Measurements from ENCODE around the gene JDP2.

Gene JDP2

DNA sequence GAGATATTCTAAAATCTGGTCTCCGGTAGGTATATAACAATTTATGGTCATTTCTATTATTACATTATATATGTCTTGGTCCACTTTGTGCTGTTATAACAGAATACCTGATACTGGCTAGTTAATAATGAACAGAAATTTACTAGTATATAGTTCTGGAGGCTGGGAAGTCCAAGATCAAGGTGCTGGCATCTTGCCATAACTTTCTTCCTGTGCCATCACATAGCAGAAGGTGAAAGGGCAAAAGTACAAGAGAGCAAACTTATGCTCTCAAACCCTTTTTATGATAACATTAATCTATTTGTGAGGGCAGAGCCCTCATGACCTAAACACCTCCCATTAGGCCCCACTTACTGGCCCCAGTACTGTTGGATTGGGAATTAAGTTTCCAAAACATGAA, 76.6 kb downstream of the JDP2 start:
- in situ Hi-C loops (cut with HindIII; ENCODE audit: low sequenced_read_pairs) = no loop called here

DNA sequence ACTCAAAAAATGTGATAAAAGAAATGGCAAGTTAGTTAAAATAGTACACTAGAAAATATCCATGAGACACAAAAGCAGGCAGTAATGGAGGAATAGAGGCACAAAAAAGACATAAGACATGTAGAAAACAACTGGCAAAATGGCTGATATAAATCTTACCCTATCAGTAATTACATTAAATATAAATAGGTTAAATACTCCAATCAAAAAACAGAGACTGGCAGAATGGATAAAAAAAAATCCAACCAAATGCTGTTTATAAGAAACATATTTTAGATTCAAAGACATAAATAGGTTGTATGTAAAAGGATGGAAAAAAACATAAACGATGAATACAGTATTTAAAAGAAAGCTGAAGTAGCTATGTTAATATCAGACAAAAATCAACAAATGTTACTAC, 79.1 kb downstream of the JDP2 start:
- in situ Hi-C loops (cut with HindIII; ENCODE audit: low sequenced_read_pairs) = no loop called here

DNA sequence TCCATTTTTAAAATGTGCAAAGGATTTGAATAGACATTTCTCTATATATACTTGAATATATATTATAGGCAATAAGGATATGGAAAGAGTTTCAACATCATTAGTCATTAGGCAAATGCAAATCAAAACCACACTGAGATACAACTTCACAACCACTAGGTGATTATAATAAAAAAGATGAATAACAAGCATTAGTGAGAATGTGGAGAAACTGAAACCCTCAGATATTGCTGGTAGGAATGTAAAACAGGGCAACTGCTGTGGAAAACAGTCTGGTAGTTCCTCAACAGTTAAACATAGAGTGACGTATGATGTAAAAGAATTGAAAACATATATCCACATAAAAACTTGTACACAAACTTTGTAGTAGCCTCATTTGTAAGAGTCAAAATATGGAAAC, 82.7 kb downstream of the JDP2 start:
- in situ Hi-C loops (cut with HindIII; ENCODE audit: low sequenced_read_pairs) = no loop called here

DNA sequence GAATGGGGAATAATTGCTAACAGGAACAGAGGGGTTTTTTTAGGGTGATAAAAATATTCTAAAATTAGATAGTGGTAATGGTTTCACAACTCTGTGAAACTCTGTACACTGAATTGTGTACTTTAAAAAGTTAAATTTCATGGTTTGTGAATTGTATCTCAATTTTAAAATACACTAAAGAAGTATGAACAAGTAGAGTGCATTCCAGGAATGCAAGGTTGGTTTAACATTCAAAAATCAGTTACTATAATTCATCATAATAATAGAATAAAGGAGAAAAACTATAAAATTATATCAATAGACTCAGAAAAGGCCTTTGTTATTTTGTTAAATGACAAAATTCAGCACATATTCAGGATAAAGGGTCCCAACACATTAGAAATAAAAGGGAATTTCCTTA, 83.4 kb downstream of the JDP2 start:
- in situ Hi-C loops (cut with HindIII; ENCODE audit: low sequenced_read_pairs) = no loop called here

DNA sequence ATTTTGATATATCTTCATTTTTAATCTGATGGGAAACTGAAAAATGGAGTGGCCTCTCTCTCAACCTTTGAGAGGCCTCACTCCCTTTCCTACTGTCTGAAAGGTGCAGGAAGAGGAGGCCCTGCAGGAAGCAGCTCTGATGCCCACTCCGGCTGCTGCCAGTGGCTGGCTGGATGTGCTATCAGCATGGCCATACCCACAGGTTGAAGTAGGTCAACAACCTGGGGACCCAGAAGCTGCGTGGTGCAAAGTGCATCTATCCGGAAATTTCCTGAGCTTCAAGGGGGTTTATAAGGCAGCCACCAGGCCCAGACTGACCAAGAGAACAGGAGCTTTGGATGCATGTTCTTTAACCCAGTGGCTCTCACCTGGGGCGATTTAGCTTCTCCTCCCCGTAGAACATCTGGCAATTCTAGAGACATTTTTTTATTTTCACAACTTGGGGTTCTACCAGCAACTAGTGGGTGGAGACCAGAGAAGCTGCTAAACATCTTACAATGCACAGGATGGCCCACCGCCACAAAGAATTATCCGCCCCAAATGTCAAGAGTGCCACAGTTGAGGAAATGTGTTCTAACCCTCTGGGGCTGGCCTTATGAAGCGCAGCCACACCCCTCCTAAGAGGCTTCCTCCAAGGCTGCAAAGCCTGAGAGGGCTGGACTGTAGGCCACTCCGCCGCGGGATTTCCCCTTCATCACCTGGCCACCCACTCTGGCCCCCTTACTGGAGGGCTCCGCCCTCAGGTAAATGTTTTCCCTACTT, 86.3 kb downstream of the JDP2 start:
- in situ Hi-C loops (cut with HindIII; ENCODE audit: low sequenced_read_pairs) = no loop called here

DNA sequence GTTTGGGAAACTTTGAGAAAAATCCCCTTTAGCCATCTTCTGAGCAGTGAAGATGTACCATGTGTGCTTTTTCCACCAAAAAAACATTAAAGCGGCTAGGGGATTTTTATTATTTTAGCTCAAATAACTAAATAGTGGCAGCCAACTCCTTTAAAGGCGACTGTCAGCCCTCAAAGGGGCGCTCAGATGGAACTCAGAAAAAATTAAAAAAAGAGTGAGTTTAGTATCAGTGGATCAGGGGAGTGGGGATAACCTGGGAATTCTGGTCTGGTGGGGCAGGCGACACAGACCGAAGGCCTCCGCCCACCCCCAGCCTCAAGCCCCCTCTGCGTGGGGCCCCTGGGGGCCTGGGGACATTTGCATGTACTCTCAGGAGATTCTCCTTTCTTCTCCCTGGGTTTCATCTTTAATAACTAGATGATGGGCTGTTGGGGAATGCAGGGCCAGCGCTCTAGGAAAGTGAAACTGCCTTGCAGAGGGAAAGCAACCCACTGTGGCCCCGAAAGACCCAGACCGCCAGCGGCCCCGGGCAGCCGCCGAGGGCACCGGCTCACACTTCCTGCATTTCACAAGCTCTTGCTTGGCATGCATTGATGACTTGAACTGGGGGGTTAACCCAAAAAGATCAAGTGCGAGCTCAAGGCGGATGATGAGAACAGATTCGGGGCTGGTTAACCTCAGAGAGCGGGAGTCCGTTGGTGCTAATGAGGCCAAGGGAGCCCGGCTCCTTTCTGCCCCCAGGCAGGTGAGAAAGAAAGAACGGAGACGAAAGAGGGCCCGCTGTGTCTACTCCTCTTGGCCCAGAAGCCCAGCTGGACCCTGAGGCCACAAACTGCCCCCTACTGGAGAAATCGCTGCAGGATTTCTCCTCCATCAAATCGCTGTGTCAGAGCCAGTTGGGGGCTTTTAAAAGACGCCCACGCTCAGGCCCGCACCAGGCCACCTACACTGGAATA, 87.1 kb downstream of the JDP2 start:
- in situ Hi-C loops (cut with HindIII; ENCODE audit: low sequenced_read_pairs) = no loop called here

DNA sequence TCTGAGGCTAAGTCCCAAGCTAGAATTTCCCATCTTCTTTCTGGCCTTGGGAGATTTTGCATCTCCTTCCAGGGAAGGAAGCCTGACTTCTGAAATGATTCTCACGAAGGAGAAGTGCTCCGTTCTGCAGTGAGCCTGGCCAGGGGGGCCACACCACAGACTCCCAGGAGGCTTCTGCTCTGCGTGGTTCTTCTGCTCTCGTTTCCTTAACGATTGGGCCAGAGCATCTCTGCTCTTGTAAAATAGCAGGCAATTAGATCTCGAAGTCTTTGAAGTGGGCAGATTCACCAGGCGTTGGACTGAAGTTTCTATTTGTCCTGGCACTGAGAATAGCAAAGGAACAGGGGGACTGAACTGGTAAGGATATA, 87.8 kb downstream of the JDP2 start:
- in situ Hi-C loops (cut with HindIII; ENCODE audit: low sequenced_read_pairs) = no loop called here

DNA sequence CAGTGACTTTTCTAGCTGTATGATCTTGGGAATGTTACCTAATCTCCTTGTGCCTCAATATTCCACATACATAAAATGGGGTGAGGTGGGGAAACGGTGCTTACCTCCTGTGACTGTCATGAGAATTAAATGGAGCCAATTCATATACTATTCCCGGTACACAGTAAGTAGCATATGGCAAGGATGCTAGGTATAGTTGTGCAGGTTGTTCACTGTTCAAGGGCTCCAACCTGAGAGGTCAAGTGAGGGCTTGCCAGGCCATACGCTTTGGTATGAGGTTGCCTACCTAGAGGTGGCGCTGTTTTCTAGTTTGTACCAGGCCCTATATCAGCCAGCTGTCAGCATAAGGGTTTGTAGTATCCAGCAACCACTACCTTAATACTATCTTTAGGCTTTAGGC, 90.8 kb downstream of the JDP2 start:
- in situ Hi-C loops (cut with HindIII; ENCODE audit: low sequenced_read_pairs) = no loop called here

DNA sequence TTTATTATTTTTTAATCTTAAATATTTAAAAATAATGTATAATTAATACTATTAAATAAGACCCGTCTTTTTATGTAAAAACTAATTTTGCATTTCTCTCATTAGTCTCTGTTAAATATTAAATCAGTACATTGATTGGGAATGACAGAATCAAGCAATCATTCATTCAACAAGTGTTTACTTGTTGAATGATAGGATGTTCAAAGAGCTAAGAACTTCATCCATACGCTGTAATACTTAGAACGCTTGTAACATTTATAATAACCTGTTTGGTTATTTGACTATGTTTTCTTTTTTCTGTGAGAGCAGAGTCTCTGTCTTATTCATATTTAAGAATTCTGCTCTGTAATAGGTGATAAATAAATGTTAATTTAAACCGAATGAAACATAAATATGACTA, 91.6 kb downstream of the JDP2 start:
- in situ Hi-C loops (cut with HindIII; ENCODE audit: low sequenced_read_pairs) = no loop called here

DNA sequence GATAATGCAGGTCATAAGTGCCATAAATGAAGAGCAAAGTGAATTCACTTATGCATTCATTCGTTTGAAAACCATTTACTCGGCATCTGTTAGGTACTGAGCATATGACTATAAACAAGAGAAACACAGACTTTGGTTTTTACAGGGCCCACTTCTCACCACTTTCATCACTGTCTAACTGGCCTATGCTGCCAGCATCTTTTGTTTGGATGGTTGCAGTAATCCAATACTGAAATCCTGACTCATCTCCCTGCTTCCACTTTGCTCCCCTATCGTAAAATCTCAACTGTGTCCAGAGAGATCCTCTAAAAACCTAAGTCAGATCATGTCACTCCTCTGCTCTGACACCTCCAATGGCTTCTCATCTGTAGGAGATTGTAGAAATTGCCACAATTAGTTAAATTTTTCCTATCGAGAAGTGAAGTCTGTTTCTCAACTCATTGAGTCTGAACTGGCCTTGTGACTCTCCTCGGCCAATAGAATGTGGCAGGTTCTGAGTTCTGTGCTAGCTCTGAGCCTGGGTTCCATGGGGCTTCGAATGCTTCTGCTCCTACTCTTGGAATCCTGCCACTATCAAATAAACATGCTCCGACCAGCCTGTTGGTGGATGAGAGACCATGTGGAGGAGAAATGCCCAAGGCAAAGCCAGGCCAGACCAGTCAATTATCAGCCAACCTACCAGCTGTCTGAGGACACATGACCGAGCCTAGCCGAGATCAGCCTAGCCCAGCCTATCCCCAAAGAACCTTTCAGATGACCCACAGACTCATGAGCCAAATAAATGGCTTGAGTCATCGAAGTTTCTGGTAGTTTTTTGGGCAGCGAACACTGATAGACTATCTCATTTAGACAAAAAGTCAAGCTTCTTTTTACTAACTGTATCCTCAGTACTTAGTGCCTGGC, 92.3 kb downstream of the JDP2 start:
- in situ Hi-C loops (cut with HindIII; ENCODE audit: low sequenced_read_pairs) = no loop called here

DNA sequence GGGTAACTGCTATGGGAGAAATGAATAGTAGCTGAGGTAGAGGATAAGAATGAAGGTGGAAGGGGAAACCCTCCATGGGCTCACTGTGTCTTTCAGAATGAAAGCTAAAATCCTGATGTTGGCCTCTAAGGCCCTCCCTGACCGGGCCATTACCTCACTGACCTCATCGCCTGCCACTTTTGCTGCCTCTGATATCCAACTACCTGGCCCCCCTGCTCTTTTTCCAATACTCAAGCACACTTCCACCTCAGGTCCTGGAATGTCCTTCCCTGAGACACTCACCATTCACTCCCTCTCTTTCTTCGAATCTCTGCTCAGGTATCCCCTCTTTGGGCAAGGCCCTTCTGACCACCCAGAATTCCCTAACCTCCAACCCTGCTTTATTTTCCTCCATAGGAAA, 93.0 kb downstream of the JDP2 start:
- in situ Hi-C loops (cut with HindIII; ENCODE audit: low sequenced_read_pairs) = no loop called here

DNA sequence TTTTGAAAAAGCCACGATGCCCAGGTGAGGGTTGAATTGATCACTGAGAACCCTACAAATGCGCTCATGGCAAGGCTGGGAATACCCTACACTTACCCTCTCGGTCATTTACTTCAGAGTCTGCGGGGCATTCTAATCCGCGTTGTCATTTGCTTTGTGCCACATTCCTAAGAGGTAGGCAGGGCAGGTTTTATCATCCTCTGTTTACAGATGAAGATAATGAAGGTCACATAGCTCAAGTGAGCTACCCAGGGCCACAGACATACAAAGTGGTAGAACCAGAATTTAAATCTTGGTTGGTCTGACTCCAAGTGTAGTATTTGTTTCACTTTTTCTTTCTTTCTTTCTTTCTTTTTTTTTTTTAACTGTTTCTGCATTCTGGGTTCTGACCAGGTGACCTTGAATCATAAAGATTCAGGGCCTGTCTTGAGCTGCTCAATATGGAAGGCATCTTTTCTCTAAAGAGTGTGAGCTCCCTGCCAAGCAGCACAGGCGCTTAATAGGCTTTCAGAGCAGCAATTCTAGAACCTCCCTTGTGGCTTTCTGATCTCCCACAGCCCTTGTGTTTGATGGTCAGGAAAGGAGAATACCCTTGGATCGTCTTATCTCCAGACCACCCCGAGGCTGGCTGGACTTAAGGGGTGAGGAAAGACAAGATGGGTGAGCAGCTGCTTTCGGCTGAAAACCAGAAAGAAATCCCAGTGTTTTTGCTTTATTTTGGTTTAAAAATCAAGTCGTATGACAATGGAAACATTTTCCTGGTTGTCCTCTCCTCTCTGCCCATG, 93.8 kb downstream of the JDP2 start:
- in situ Hi-C loops (cut with HindIII; ENCODE audit: low sequenced_read_pairs) = no loop called here

DNA sequence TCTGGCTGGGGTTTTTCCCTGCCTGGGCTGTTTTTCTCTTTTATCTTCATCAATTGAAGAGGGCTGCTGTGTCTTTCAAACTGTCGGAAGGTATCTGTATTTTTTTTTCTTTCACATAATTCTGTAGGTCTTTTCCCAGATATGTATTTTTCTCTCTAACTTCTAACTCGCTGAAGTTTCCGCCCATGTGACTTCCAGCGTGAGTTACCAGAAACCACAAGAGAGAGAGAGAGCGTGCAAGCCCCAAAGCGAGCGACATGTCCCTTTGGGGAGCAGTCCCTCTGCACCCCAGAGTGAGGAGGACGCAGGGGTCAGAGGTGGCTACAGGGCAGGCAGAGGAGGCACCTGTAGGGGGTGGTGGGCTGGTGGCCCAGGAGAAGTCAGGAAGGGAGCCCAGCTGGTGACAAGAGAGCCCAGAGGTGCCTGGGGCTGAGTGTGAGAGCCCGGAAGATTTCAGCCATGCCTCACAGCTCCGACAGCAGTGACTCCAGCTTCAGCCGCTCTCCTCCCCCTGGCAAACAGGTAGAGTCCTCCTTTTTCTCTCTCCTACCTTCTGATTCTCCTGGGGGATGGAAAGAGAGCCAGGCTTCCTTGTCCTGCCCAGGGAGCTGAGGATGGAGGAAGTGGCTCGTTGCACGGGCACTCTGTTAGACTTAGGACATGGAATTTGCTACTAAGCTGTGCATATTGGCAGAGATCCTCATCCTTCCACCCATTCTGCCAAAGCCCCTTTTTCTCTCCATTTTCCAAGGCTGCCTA, 94.6 kb downstream of the JDP2 start, which contains the start of gene BATF:
TSS of gene BATF (plus strand) at position 246 of the 759 bp plus-strand sequence. CDS start at position 460, 214 bp downstream.
- in situ Hi-C loops (cut with HindIII; ENCODE audit: low sequenced_read_pairs) = no loop called here

DNA sequence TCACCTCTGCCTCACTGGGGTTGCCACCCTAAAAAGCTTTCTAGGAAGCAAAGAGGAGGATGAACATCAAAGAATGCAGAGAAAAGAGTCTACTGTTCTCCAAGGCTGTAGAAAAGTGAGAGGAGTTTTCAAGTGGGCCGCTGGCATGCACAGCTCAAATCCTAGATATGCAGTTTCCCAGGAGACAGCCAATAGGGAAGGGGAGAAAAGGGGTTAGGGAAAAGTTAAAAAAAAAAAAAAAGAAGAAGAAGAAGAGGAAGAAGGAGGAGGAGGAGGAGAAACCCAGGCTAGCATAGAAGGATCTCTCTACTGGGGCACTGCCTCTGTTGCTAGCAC, 95.1 kb downstream of the JDP2 start:
- in situ Hi-C loops (cut with HindIII; ENCODE audit: low sequenced_read_pairs) = no loop called here

Measured in DLD1 (cell line).